GM12864 (cell line): ENCODE measurements around the gene ASPSCR1.
A peak's percentile ranks its signal among the peaks of the same experiment; 100 is the strongest.
"Not testable (repeated sequence)": the region's sequence is repeated elsewhere in the genome, so short reads cannot be mapped to it uniquely, and the experiment has no call there.

Experiments used
- DNase-seq: peaks from one replicate; pipeline ENCODE4 v3.0.0-alpha.2; 2011; ENCODE audit warnings: low read depth
- H3K4me3 ChIP-seq: 2 replicates; pipeline ENCODE4 v1.5.1; 2011; ENCODE audit warnings: mild to moderate bottlenecking, low read depth, low read length, control low read depth
- TF ChIP-seq, protein P1 (sequence below): IDR thresholded peaks from 2 replicates; pipeline ENCODE4 v1.5.1; 2011; ENCODE audit warnings: low read depth, mild to moderate bottlenecking, moderate library complexity, low read length, control low read depth, inconsistent platforms; ENCODE audit errors: missing control alignments

ASPSCR1 gene

GRCh38 chr17:81953443-81953842 is 24.0 kb upstream of the ASPSCR1 start:
- DNase-seq = not testable (repeated sequence)
- TF ChIP-seq, protein P1, sequence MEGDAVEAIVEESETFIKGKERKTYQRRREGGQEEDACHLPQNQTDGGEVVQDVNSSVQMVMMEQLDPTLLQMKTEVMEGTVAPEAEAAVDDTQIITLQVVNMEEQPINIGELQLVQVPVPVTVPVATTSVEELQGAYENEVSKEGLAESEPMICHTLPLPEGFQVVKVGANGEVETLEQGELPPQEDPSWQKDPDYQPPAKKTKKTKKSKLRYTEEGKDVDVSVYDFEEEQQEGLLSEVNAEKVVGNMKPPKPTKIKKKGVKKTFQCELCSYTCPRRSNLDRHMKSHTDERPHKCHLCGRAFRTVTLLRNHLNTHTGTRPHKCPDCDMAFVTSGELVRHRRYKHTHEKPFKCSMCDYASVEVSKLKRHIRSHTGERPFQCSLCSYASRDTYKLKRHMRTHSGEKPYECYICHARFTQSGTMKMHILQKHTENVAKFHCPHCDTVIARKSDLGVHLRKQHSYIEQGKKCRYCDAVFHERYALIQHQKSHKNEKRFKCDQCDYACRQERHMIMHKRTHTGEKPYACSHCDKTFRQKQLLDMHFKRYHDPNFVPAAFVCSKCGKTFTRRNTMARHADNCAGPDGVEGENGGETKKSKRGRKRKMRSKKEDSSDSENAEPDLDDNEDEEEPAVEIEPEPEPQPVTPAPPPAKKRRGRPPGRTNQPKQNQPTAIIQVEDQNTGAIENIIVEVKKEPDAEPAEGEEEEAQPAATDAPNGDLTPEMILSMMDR = peak; percentile 9

DNA sequence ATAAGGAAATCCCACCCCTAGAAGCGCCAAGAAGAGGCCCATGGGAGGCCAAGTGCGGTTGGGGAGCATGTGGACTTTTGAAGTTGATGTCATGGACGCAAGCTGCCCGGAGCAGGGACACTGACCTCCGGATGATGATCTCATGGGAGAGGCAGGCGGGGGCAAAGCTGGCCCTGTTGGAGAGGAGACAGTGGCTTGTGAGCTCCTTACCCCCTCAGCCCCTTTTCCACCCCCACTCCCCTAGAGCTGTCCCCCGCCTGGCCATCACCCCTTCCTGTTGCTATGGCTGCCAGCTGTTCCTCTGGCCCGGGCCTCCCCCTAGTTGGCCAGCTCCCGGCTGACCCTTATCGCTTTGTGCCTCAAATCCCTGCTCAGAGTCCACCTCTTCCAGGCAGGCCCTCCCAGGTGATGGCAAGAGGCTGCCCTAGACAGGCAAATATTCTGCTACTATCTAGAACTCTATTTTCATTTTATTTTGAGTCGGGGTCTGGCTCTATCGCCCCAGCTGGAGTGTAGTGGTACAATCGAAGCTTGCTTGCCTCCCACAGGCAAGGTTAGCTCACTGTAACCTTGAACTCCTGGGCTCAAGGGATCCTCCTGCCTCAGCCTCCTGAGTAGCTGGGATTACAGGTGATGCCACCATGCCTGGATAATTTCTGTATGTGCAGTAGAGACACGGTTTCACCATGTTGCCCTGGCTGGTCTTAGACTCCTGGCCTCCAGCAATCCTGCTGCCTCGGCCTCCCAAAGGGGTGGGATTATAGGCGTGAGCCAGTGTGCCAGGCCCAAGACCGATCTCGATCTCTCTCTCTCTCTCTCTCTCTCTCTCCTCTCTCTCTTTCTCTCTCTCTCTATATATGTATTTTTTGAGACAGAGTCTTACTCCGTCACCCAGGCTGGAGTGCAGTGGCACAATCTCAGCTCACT is 23.0 kb upstream of the ASPSCR1 start:
- no peak overlapping the region for H3K4me3 ChIP-seq
- TF ChIP-seq, protein P1 = no peak
- no peak for DNase-seq

More at GRCh38 chr17:81953443-81953842, 24.0 kb upstream of the ASPSCR1 start:
- H3K4me3 ChIP-seq = not testable (repeated sequence)

DNA sequence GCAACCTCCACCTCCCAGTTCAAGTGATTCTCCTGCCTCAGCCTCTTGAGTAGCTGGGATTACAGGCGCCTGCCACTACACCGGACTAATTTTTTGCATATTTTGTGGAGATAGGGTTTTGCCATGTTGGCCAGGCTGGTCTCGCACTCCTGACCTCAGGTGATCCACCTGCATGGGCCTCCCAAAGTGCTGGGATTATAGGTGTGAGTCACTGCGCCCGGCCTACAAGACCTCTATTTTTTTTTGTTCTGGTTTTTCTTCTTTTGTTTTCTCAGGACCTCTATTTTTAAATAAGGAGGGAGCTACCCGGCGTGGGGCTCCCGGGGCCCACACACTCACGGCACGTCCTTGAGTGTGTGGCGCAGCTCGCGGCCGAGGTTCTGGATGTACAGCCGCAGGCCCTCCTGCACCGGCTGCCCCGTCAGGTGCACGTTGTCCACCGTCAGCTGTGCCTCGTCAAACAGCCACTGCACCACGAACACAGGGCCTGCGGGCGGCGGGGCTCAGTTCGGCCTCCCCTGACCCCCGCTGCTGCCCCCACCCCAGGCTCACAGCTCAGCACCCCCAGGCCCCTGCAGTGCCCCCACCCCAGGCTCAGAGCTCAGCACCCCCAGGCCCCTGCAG is 22.3 kb upstream of the ASPSCR1 start:
- TF ChIP-seq, protein P1 = no peak
- DNase-seq = no peak
- H3K4me3 ChIP-seq = no peak overlapping the region

DNA sequence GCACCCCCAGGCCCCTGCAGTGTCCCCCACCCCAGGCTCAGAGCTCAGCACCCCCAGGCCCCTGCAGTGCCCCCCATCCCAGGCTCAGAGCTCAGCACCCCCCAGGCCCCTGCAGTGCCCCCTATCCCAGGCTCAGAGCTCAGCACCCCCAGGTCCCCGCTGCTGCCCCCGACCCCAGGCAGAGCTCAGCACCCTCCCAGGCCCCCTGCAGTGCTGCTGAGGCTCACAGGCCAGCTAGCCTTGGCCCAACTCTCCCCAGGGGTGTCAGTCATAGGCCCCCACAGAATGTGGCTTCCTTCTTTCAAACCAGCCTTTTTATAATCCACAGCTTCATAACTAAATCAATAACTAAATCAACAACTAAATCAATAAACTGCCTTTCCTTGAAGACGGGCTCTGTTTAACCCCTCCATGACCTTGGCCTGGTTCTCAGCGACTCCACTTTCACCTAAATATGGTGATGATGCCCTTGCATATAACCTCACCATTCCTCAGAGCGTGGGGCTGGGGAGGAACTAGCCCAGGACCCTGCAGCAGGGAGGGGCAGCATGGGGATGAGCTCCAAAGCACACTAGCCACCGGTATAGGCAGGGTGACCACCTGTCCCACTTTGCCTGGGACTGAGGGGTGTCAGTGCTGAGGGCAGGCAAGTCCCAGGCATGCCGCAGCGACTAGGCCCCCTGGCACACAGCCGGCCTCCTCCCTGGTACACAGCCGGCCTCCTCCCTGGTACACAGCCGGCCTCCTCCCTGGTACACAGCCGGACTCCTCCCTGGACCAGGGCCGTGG is 21.5 kb upstream of the ASPSCR1 start:
- DNase-seq = no peak
- TF ChIP-seq, protein P1 = no peak
- no peak overlapping the region for H3K4me3 ChIP-seq

GRCh38 chr17:81956607-81957589 is 20.5 kb upstream of the ASPSCR1 start:
- H3K4me3 ChIP-seq = no peak overlapping the region
- TF ChIP-seq, protein P1 = no peak
- DNase-seq = no peak
